ENCODE data around the gene DDX23.
A peak's percentile ranks its signal among the peaks of the same experiment; 100 is the strongest.
"Not testable (repeated sequence)": the region's sequence is repeated elsewhere in the genome, so short reads cannot be mapped to it uniquely, and the experiment has no call there.

DDX23 gene

DNA sequence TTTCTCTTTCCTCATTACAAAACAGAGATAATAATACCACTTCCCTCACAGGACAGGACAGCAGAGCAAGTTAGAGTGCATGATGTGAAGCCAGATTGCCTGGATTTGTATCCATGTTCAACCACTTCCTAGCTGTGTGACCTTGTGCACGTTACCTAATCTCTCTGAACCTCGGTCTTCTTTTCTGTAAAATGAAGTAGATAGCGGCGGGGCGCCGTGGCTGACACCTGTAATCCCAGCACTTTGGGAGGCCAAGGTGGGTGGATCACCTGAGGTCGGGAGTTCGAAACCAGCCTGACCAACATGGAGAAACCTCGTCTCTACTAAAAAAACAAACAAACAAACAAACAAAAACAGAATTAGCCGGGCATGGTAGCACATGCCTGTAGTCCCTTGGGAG is 3.0 kb upstream of the DDX23 start:
- H3K36me3 Mint-ChIP-seq, result peaks cover 16 to 17% of the 10 kb centered on the region in 2 donors
- not testable (repeated sequence) for H3K27ac Mint-ChIP-seq; DNase-seq; ATAC-seq (replicated peaks); H3K27me3 Mint-ChIP-seq; H3K9me3 Mint-ChIP-seq; H3K4me3 Mint-ChIP-seq
- H3K4me1 Mint-ChIP-seq, result peaks cover 15 to 21% of the 10 kb centered on the region in 2 donors

DNA sequence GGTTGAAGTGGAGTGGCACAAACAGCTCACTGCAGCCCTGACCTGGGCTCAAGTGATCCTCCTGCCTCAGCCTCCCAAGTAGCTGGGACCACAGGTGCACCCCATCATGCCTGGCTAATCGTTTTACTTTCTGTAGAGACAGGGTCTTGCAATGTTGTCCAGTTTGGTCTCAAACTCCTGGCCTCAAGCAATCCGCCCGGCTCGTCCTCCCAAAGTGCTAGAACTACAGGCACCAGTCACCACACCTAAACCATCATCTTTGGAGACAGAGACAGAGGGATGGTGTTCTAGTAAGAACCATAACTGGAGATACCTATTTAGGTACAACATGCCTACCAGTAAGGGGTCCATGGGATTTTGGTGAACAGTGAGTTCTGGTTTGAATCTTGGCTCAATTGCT is 2.5 kb upstream of the DDX23 start:
- Mint-ChIP-seq H3K27me3 (no peaks in the 10 kb centered on the region), H3K4me3 (no peak overlapping the region), H3K9me3 (no peaks in the 10 kb centered on the region), H3K36me3 (peaks cover 19 to 21% of the 10 kb centered on the region in 2 donors), H3K27ac (no peak overlapping the region), H3K4me1 (peaks cover 19 to 25% of the 10 kb centered on the region in 2 donors)
- ATAC-seq (replicated peaks), result no peak
- no peak for DNase-seq

DNA sequence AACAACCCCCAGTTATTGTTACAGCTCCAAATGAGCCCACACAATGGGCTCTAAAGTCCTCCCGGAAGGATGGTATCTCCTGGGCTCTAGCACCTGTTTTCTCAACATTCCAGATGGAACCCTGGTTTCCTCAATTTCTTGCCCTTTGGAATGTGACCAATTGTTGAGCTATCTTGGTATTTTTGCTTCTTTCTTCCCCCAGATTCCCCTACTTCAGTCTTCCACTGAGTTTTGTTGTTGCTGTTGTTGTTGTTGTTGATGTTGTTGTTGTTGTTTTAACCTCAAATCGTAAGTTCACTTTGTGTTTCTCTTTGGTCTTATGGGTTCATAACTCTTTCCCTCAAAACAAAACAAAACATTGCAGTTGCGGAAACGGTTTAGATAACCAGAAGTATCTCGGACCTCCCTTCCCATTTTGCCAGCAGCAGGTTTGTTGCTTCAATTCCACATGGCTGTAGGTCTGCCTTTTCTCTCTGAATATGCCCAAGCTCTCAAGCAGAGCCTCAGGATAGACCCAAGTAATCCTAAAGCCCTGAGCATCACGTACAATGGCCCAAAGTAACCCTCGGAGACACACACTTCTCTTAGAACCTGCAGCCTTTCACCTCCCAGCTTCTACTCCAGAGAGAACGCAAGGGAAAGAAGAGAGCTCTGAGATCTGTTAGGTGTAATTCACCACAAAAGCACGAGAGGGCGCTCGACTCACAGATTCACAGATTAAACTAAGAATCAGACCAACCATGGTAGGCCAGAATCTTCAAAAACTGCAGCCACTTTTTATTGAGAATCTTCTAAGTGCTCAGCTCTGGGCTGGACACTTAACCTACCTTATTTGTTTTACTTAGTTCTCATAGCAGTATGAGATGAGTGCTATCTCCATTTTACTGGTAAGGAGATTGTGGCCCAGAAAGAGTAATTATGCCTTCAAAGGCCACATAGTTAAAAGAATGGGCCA is 1.0 kb upstream of the DDX23 start:
- no peaks in the 10 kb centered on the region for H3K9me3 Mint-ChIP-seq
- peaks cover 19 to 34% of the 10 kb centered on the region in 2 donors for H3K4me1 Mint-ChIP-seq
- H3K4me3 Mint-ChIP-seq, result peak overlapping the region; percentile 97 to 99
- DNase-seq, result peak; percentile 80
- ATAC-seq (replicated peaks), result peak; percentile 50
- H3K27ac Mint-ChIP-seq, result peak overlapping the region; percentile 99
- no peaks in the 10 kb centered on the region for H3K27me3 Mint-ChIP-seq
- peaks cover 22% of the 10 kb centered on the region in 2 donors for H3K36me3 Mint-ChIP-seq

DNA sequence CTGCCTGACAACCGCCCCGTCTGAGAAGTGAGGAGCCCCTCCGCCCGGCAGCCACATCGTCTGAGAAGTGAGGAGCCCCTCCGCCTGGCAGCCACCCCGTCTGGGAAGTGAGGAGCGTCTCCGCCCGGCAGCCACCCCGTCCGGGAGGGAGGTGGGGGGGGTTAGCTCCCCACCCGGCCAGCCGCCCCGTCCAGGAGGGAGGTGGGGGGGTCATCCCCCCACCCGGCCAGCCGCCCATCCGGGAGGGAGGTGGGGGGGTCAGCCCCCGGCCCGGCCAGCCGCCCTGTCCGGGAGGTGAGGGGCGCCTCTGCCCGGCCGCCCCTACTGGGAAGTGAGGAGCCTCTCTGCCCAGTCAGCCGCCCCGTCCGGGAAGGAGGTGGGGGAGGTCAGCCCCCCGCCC is 9.9 kb downstream of the DDX23 start:
- not testable (repeated sequence) for H3K27ac Mint-ChIP-seq; DNase-seq; ATAC-seq (replicated peaks); H3K9me3 Mint-ChIP-seq; H3K4me1 Mint-ChIP-seq; H3K27me3 Mint-ChIP-seq; H3K4me3 Mint-ChIP-seq
- H3K36me3 Mint-ChIP-seq, result peaks cover 34 to 50% of the 10 kb centered on the region in 2 donors

- Mint-ChIP-seq H3K4me1 (no peaks in the 10 kb centered on the region), H3K9me3 (no peaks in the 10 kb centered on the region), H3K4me3 (no peak overlapping the region), H3K27ac (no peak overlapping the region), H3K36me3 (peaks cover 42 to 52% of the 10 kb centered on the region in 2 donors), H3K27me3 (no peaks in the 10 kb centered on the region)
- ATAC-seq (replicated peaks), result no peak
- DNase-seq, result no peak
These were observed 13.9 kb downstream of the DDX23 start for GRCh38 chr12:48838048-48838447.

DNA sequence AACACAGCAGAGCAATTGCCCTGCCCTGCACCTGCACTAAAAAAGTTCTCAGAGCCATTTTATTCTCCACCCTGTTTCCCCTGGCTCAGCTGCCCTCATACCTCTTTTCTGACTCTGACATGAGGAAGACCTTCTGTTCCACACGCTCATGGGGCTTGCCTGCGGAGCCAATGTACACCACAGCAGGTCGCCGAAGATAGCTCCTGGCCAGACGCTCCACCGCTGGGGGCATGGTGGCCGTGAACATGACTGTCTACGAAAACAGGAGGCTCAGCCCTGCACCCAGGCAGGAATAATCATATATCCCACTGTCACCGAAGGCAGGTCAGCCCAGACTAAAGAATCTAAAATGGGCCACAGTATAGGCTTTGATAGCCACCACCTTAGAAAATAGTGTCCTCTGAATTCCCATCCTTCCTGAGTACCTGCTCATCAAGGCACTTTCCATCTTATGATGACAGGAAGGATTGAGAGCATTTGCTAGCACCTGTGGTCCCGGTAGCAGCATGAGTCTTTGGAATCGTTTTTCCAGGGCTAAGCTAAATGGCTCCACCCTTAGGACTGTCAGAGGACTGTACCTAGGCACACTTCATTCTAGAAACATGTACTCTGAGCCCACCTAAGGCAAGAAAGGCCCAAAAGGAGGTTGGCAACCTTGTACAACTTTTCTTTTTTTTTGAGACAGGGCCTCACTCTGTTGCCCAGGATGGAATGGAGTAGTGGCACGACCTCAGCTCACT is 19.5 kb downstream of the DDX23 start:
- ATAC-seq (replicated peaks) (no peak), DNase-seq (no peak)
- no peak overlapping the region for H3K27ac Mint-ChIP-seq
- H3K36me3 Mint-ChIP-seq, result peaks cover 50 to 61% of the 10 kb centered on the region in 2 donors
- peaks cover 0 to 2% of the 10 kb centered on the region in 2 donors for H3K4me1 Mint-ChIP-seq
- H3K4me3 Mint-ChIP-seq, result no peak overlapping the region
- no peaks in the 10 kb centered on the region for H3K9me3 Mint-ChIP-seq
- H3K27me3 Mint-ChIP-seq, result no peaks in the 10 kb centered on the region

DNA sequence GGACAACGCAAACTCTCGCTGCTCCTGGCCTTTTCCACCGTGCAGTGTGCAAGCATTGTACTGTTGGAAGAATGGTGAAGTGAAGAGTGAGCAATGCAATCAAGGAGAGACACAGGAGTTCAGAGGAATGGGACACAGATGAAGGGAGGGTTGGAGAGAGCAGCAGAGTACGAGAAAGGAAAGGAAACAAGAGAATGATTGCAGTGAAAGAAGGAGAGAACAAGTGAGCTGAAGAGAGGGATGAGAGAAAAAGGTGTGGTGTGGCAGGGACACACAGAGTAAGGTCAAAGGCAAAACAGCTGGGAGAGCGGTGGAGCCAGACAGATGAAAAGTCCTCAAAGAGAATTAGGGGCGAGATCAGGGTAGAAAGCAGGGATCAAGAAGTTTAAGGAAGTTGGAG is 20.7 kb downstream of the DDX23 start:
- no peak overlapping the region for H3K4me3 Mint-ChIP-seq
- H3K4me1 Mint-ChIP-seq, result peaks cover 0 to 2% of the 10 kb centered on the region in 2 donors
- peaks cover 41 to 49% of the 10 kb centered on the region in 2 donors for H3K36me3 Mint-ChIP-seq
- ATAC-seq (replicated peaks), result no peak
- H3K27ac Mint-ChIP-seq, result no peak overlapping the region
- H3K9me3 Mint-ChIP-seq, result no peaks in the 10 kb centered on the region
- no peak for DNase-seq
- H3K27me3 Mint-ChIP-seq, result no peaks in the 10 kb centered on the region

DNA sequence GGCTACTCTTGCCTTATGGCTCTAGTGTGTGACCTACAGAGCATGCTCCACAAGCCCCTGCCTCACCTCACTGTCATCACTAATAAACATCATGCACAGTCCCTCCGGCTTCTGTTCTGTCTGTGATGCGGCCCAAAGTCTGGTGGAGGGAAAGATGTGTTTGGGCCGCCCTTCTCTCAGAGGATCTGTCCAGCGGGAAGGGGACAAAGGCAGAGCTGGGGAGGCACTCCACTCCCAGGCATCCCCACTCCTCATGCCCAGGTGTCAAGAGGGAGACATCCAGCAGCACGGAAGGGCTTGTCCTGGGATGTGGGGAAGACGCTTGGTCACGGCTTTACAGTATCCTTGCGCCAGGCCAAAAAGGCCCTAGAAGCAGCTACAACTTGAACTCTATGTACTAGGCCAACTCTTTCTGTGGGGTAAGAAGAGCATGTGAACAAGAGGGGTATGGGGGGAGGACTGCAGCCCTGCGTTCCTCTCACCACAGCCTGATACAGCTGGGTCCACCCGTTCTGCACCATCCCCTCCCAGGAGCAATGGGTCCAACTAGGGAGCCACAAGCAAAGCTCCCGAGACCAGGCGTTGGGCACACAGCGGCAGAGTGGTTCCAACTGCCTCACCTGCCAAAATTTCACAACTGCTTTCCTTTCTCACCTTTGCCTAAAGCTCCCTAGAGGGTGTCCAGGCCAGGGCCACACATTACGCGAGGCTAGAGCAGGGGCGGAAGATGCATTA is 23.0 kb downstream of the DDX23 start:
- ATAC-seq (replicated peaks) (no peak), DNase-seq (no peak)
- Mint-ChIP-seq H3K36me3 (peaks cover 35 to 40% of the 10 kb centered on the region in 2 donors), H3K27ac (peak overlapping the region; percentile 22), H3K4me3 (no peak overlapping the region), H3K27me3 (no peaks in the 10 kb centered on the region), H3K4me1 (peaks cover 0 to 2% of the 10 kb centered on the region in 2 donors), H3K9me3 (no peaks in the 10 kb centered on the region)

DNA sequence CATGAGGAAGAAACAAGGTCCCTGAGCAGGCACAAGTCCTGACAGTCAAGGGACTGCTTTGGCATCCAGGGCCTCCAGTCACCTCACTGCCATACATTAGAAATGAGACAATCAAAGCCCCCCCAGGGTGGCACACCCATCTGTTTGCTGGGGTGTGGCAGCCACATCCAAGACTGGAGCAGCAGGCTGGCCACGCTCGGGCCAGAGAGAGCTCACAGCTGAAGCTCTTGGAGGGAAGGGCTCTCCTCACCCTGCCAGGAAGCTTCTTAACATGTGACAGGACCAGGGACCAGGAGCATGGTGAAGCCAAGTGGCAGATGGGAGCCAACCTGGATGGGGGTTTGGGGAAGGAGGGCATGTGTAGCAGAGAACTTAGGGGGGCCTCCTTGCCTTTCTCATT is 23.7 kb downstream of the DDX23 start:
- H3K4me3 Mint-ChIP-seq, result no peak overlapping the region
- no peaks in the 10 kb centered on the region for H3K27me3 Mint-ChIP-seq
- H3K9me3 Mint-ChIP-seq, result no peaks in the 10 kb centered on the region
- DNase-seq (no peak), ATAC-seq (replicated peaks) (no peak)
- peaks cover 0 to 2% of the 10 kb centered on the region in 2 donors for H3K4me1 Mint-ChIP-seq
- peak overlapping the region; percentile 11 for H3K27ac Mint-ChIP-seq
- peaks cover 32 to 37% of the 10 kb centered on the region in 2 donors for H3K36me3 Mint-ChIP-seq

DNA sequence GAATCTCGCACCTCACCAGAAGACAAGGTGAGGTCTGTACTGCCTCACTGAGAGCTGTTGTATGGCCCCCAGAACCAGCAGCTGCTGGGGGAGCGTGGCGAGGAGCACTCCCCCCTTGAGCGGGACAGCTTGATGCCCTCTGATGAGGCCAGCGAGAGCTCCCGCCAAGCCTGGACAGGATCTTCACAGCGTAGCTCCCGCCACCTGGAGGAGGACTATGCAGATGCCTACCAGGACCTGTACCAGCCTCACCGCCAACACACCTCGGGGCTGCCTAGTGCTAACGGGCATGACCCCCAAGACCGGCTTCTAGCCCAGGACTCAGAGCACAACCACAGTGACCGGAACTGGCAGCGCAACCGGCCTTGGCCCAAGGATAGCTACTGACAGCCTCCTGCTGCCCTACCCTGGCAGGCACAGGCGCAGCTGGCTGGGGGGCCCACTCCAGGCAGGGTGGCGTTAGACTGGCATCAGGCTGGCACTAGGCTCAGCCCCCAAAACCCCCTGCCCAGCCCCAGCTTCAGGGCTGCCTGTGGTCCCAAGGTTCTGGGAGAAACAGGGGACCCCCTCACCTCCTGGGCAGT is 24.4 kb downstream of the DDX23 start:
- no peaks in the 10 kb centered on the region for H3K27me3 Mint-ChIP-seq
- H3K4me3 Mint-ChIP-seq, result no peak overlapping the region
- H3K4me1 Mint-ChIP-seq, result peaks cover 0 to 2% of the 10 kb centered on the region in 2 donors
- no peak for DNase-seq
- no peaks in the 10 kb centered on the region for H3K9me3 Mint-ChIP-seq
- ATAC-seq (replicated peaks), result no peak
- peaks cover 29 to 33% of the 10 kb centered on the region in 2 donors for H3K36me3 Mint-ChIP-seq
- no peak overlapping the region for H3K27ac Mint-ChIP-seq

GRCh38 chr12:48827026-48827425 is 24.9 kb downstream of the DDX23 start:
- H3K27me3 Mint-ChIP-seq, result no peaks in the 10 kb centered on the region
- H3K4me3 Mint-ChIP-seq, result no peak overlapping the region
- DNase-seq, result no peak
- no peaks in the 10 kb centered on the region for H3K9me3 Mint-ChIP-seq
- ATAC-seq (replicated peaks), result no peak
- peak overlapping the region; percentile 9 for H3K27ac Mint-ChIP-seq
- peaks cover 24 to 29% of the 10 kb centered on the region in 2 donors for H3K36me3 Mint-ChIP-seq
- H3K4me1 Mint-ChIP-seq, result peaks cover 0 to 2% of the 10 kb centered on the region in 2 donors

GRCh38 chr12:48826209-48826855 is 25.6 kb downstream of the DDX23 start:
- peaks cover 0 to 2% of the 10 kb centered on the region in 2 donors for H3K4me1 Mint-ChIP-seq
- no peak overlapping the region for H3K4me3 Mint-ChIP-seq
- peak; percentile 19 to 36 for ATAC-seq (replicated peaks)
- H3K9me3 Mint-ChIP-seq, result no peaks in the 10 kb centered on the region
- DNase-seq, result no peak
- peaks cover 21 to 26% of the 10 kb centered on the region in 2 donors for H3K36me3 Mint-ChIP-seq
- H3K27me3 Mint-ChIP-seq, result no peaks in the 10 kb centered on the region
- H3K27ac Mint-ChIP-seq, result no peak overlapping the region

- Mint-ChIP-seq H3K4me1 (peaks cover 0 to 2% of the 10 kb centered on the region in 2 donors), H3K4me3 (no peak overlapping the region), H3K9me3 (no peaks in the 10 kb centered on the region), H3K27me3 (no peaks in the 10 kb centered on the region), H3K36me3 (peaks cover 11 to 14% of the 10 kb centered on the region in 2 donors), H3K27ac (no peak overlapping the region)
- DNase-seq (no peak), ATAC-seq (replicated peaks) (no peak)
These were observed 27.1 kb downstream of the DDX23 start for GRCh38 chr12:48824905-48825304.
